ENCODE results near the gene CCDC30.
"Not testable (repeated sequence)": the region's sequence is repeated elsewhere in the genome, so short reads cannot be mapped to it uniquely, and the experiment has no call there.

Gene CCDC30

DNA sequence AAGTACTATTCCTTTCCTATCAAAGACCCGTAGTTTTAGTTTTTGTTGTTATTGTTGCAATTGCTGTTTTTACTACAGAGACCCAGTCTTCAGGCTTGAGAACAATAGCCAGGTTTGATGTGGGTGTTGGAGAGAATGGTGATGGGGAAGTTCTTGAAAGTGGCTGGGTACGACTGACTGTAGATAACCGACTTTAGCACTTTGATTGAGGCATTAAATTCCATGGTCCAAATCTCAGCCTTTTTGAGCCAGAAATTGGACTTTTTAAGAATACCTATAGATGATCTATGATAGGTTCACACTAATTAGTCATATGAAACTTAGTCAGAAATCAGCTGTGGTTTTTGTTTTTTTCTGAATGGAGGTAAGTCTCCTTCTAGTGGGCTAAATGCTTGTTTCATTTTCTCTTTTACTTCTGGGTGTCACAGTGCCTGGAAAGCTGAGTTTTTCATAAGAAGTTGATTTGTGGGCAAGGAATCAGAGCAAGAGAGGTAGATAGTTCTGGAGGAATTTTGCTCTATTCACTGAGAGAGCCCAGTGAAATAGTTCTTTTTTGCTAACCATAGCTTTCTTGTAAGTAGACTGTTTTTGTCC is 197.9 kb downstream of the CCDC30 start:
- DNase-seq = no peak

DNA sequence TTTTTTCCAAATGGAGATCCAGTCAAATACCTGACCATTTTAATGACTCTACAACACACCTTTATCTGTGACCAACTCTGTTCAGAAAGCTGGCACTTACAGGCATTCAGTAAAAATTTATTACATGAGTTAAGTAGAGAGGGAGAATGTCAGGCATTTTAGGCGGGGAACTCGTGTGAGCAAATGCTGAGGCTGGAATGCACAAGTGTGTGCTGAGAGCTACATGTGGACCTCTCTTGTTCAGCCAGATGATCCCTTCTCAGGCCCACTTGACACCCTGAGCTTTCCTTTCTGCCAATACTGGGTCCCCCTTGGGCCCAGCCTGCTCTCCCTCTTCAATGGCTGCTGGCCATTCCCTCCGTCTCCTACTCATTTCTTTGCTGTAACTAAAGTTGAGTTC is 206.8 kb downstream of the CCDC30 start:
- DNase-seq = no peak

DNA sequence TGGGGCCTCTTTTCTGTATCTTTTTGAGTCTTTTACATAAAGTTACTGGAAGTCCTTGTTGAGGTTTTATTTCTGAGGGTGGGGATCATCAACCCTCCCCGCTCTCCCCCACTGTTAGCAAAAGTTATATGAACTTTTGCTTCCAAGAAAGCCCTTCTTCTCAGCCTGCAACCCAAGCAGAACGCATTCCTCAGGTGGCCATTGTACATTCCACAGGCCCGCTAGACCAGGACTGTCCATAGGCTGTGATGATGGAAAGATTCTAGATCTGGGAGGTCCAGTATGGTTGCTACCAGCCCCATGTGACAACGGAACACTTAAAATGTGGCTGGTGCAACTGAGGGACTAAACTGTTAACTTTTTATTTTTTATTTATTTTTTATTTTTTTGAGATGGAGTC is 207.3 kb downstream of the CCDC30 start:
- DNase-seq = no peak

DNA sequence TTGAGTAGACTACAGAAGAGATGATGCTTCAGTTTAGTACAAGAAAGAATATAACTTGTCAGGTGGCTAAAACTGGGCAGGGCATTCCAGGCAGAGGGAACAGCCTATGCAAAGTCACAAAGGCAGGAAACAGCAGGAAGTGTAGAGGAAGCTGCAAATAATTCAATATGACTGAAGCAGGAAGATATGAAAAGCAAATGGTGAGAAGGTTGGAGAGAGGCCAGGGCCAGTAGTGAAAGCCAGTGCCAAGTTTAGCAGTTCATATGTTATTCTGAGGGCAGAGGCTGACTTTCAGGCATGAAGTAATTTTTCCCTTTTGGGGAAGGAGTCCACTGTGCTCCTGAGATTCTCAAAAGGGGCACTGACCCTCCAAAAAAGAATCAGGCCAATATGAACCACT is 211.1 kb downstream of the CCDC30 start:
- DNase-seq = no peak

DNA sequence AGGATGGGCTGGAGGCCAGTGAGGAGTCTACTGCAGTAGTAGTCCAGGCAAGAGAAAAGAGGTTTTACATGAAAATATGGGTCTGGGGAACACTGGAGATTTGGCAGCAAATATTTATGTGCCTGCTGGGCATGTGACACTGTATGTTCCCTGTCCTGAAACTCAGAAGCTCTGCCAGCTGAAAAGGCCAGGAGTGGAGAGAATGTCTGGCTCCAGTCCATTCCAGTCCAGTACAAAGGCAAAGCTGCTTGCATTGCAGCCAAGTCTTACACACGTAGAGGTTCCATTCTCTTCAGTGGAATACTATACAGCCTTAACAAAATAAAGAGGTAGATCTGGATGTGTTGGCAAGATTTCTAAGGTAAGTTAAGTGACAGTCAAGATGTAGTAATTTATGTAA is 211.6 kb downstream of the CCDC30 start:
- no peak for DNase-seq

DNA sequence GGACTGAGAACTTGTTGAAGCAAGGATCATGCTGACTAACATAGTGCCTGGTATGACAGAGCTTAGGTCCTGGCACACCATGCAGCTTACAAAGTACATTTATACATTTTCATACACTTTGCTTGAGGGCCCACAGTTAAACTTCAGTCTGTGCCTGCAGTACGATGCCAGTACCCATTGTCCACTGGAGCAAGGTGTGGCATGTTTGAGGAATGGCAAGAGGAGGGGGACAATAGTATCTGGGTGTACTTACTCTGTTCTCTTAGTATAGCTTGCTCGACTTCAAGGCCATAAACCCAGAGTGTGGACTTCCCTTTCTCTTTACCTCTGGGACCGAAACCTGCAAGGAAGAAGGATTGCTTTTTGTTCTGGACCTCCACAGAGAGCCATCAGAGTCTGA is 212.4 kb downstream of the CCDC30 start:
- DNase-seq = no peak

DNA sequence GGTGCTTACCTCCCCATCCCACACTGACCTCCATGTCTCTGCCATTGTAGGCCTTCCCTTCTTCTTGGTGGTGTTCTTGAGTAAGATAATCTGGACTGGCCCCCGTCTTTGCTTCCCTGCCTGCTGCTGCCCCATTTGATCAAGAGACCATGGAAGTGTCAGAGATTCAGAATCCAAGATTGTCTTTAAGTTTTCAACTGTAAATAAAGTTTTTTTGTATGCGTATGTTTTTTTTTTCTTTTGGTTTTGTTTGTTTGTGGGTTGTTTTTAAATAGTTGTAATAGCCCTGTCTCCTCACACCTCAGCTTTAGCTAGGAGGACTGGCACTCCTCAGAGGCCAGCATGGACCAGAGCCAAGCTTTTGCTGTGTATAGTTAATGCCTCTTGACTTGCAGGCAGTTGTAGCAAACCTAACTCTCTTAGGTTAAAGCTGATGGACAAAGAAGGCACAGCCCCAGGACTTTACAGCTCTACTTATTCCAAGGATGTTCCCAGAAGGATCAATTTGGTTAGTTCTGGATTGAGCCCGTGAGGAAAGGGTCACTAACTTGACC is 213.5 kb downstream of the CCDC30 start:
- no peak for DNase-seq

DNA sequence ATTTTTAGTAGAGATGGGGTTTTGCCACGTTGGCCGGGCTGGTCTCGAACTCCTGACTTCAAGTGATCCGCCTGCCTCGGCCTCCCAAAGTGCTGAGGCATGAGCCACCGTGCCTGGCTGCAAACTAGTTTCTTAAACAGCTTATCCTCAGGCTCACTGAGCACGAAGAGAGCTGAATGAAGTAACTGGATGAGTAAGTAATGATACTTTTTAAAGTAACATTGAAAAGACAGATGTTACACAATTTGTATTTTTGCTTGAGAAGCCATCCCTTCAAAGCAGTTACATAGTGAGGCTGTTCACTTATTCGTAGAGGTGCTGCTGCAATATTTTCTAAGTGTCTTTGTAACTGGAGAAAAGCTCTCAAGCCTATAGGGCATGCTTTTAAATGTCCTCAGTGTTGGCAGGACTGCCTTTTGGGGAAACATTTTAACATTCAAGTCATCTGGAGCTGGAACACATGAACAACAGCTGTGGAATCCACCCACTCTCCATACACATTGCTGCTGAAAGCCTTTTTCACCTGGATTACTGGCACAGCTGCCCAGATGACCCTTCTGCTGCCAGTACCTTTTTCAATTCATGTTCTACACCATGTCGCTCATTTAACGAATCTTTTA is 216.4 kb downstream of the CCDC30 start:
- no peak for DNase-seq

DNA sequence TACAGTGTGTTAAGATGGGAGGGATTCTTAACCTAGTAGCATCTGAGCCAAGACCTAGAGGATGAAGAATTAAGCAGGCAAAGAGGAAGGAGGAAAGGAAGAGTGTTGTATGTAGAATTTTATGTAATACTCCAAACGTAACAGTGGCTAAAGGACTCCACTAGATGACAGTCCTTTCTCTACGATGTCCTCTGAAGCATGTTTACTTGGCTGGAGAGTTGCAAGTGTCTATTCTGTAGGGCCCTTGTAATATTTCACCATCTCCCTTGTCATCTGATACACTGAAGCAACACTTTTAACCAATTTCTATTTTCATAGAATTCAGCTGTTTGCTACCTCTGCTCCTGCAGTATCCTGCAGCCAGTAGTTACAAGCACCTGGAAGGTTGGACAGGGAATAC is 217.0 kb downstream of the CCDC30 start:
- DNase-seq = no peak

DNA sequence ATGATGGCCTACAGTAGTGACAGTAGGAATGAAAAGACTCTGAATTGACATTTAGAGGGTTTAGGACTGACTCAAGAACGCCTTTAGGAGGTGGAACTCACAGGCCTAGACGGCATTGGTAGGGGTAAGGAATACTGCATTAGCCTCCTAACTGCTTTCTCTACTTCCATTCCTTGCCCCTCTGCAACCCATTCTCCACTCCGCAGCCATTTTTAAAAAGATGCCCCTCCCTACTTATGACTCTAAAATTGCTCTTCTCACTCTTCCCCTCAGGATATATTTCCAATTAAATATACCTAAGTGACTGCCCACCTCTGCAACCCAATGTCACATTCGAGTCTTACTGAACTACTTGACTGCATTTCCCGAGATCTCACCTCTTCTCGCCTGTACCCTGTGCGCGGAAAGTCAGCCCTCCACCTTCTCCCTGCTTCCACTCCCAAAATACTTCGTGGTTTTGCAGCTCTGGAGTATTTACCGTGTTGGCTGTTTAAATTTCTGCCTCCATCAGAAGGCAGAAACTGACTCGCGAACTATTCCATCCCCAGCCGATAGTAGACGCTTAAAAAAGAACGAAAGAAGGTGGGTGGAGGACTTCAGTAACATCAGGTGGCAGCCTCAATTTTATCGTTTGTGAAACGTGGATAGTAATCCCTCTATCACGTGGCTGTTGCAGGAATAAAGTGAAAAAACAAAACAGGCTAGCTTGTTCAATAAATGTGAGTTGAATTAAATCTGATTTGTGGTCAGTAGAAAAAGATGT is 218.0 kb downstream of the CCDC30 start:
- no peak for DNase-seq

DNA sequence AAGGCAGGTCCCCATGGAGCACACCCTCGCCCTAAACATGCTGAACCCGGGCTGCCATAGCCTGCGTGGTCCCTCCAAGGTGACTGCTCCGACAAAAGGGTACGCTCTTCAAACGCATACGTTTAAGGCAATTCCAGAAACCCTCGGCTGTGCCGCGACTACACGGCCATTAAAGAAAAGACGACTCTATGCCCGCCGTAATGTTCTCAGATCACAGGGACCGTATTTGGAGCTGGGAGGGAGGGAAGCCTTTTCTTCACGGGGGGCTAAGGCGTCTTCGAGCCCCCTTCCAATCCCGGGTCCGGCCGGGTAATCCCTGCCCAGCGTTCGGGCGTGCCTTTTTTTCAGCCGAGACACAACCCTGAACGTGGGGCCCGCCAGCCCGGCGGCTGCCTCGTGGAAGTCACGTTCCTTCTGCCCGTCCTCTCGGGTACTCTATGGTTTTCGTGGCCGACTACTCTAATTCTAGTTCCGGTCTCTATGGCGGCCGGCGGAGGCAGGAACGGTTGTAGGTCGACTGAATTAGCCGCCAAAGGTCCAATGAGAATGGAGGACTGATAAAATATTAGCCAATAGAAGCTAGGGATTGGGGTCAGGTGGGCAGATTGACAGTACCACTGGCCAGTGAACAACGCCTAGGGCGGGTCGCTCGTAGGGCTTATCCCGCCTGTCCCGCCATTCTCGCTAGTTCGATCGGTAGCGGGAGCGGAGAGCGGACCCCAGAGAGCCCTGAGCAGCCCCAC is 218.8 kb downstream of the CCDC30 start, which contains the start of gene YBX1:
Gene YBX1 (plus strand): TSS at position 678 of the 743 bp plus-strand sequence. CDS start 148 bp downstream, outside the sequence.
- DNase-seq = peak; percentile 97

DNA sequence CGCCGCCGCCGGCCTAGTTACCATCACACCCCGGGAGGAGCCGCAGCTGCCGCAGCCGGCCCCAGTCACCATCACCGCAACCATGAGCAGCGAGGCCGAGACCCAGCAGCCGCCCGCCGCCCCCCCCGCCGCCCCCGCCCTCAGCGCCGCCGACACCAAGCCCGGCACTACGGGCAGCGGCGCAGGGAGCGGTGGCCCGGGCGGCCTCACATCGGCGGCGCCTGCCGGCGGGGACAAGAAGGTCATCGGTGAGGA is 219.3 kb downstream of the CCDC30 start:
- not testable (repeated sequence) for DNase-seq

DNA sequence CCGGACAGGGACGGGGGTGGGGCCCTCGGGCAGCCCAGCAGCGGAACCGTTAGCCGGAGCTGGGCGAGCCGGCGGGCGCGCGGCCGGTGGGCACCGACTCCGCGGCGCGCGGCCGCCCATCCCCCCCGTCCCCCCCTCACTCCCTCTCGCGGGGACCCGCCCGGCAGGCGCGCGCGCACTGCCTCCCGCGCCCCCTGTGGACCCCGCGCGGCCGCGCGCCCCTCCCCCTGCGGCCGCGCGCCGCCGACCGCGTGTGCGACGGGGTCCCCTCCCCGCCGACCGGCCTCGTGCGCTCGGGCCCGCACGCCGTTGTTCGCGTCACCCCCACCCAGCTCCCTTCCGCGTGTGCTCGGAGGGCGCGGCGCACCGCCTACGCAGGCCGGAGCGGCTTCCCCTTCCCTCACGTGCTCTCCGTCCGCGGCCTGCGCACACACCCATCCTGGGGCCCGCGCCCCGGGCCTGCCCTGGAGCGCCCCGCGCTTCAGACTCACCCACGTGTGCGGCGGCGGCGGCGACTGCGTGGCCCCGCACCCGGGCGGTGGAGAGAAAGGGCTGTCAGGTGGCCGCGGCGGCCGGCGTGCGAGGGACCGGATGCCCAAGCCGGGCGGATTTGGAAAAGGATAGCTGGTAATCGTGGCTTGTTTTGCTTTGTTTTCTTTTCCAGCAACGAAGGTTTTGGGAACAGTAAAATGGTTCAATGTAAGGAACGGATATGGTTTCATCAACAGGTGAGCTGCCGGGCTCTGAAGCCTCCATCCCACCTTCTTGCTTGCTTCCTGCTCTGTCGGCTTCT is 219.8 kb downstream of the CCDC30 start:
- peak in 1 of 2 experiments; percentile 23 for DNase-seq

DNA sequence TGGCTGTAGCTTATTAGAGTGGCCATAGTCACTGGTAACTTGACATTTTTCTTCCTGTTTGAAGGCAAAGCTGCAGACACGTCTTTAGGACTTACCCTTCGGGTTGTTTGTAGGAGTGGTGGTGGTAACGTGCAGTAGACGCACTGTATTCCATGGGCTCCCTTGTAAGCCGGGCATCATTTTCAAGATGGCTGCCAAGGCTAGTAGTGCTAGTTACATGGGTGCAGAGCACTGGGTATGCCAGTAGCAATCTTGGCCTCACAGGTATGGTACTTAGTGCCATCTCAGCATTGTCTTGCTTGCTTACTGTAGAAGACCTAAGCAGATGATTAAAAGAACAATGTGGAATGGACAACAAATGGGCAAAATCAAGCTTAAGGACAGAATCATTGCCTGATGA is 221.1 kb downstream of the CCDC30 start:
- DNase-seq = no peak

DNA sequence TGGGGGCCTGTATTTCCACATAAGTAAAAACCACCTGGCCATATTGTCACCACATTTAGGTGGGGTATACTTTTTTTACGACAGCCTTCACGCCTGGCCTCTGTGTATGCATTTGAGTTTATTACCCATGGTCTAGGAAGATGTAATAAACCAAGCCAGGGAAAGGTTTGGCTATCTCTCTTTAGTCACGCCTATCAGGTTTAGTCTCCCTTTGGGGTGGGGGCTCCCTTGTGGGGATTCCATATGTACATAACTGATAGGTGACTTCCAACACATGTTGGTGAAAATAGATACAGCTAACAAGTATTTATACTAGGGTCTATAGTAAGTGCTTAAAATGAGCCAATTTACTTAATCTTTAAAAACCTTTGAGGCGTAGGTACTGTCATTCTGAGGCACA is 223.3 kb downstream of the CCDC30 start:
- DNase-seq = no peak

DNA sequence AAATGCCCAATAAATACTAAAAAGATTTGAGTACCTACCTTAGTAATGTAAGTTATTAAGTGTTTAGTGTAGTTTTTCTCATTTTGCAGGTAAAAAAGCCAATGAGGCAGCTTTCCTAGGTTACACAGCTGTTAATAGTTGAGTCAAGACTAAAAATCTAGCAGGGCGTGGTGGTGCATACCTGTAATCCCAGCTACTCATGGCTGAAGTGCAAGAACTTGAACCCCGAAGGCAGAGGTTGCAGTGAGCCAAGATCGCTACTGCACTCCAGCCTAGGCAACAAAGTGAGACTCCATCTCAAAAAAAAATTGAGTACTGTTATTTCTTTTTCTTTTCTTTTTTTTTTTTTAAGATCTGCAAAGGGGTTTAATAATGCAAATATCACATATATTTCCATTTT is 226.8 kb downstream of the CCDC30 start:
- no peak for DNase-seq

DNA sequence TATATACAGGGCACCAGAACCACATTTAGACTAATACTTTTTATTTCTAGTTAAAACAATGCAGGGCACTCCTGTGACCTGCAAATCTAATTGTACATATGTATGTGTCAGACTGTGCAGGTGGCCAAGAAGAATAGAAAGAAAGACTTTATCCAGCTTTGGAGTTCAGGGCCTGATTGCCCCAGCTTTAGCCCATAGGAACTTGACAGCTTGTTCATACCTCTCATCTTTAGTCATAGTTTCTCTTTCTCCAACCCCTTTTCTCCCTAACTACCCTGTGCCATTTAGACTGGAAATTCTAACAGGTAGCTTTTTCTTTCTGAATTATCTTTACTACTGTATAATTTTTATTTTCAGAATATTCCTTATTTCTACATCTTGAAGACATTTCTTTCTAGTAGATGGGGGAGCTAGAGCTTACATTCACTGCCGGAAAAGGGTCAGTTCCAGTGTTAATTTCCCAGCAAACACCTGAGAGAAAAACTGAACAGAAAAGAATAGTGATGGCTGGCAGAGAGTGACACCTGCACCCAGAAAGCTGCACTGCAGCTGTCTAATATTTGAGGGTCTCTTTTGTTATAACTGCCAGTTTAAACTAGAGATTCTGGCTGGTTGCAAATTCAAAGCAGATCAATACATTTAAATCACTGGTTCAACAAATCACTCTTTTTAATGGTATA is 227.5 kb downstream of the CCDC30 start:
- DNase-seq = no peak

DNA sequence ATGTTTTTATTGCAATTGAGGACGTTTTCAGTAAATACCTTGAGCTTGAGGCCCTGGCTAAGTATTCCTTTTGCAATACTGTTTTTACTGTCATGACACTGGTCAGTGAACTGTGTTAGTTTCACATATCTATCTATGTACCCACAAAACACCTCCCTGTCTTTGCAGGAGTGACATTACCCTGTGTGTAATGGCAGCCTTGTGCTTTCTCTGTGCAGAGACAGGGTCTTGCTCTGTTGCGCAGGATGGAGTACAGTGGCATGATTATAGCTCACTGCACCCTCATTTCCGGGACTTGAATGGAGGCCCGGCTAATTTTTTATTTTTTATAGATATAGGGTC is 228.0 kb downstream of the CCDC30 start:
- DNase-seq = no peak

DNA sequence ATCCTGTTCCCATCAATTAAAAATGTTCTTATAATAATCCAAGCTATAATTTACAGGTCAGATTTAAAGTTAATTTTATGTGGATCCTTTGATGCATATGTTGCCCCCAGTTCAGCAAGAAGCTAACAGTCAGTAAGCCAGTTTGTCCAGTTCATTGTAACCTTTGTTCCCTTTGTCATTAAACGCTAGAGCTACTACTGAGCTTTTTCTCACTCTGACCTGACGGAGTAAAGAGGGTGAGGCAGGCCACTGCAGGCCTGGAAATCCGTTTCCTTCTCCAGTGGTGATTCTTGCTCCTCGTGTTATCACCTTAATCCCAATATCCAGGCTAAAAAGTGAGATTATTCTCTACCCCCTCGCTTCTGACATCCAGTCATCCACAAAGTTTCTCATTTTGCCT is 229.4 kb downstream of the CCDC30 start:
- no peak for DNase-seq

DNA sequence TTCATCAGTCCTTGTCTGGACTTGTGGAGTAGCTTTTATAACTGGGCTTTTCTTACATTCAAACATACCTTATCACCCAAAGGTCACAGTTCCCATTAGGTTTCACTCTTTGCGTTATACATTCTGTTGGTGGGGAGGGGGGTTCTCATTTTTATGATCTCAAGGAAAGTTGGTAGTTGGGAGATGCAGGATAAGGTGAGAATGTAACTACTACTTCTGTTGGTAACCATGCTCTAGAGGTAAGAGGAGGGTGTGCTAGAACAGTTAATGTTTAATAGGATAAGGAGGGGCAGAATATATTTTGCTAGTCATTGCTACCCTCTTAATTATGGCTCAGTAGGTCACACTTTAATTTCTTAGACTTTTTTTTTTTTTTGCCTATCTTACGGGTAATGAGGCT is 229.8 kb downstream of the CCDC30 start:
- DNase-seq = no peak

DNA sequence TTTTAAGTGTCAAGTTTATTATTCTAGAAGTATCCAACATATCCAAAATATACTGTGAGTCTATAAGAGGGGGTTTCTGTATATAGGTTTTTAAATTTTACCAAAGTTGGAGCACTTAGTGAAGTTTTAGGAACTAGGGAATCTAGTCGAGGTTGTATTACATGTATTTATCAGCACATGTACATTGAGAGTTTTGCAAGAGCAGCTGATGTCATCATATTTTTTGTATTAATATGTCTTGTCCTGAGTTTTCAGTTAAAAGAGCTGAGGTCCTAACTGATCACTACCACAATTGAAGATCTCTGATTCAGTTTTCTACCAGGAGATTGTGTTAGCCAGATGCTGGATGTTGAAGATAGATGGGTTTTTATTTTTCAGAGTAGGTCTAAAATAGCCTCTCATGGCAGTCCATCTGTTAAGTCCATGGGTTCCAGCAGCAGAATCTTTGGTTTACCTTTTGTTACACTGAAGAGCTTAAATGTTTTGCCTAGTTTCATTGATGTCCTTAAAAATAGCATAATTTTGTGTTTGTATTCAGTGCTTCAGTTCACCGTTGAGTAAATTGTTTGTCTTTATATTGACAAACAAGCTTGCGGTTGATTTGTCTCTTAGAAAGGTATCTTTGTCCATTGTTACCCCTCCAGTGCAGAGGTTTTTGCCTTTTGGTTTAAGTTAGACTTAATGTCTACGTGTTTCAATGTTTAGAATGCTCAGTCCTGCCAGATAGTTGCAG is 235.2 kb downstream of the CCDC30 start:
- DNase-seq = no peak

DNA sequence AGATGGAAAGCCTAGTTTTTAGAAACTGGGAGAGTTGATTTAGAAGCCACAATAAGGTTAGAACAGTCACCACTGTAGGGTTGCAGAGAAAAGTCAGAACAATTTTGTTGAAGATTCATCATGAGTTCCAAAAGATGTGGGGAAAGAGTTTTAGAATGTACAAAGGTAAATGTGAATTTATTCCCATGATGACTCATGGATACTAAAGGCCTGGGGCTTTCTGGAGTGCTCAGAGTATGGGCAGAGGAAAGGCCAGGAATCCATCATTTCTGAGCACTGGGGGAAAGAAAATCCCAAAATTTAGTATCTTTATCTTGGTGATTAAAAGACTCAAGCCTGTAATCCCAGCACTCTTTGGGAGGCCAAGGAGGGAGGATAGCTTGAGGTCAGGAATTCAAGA is 236.9 kb downstream of the CCDC30 start:
- no peak for DNase-seq
